ENCODE data around the gene RASGEF1C. TPM values are rescaled to one million over a fixed set of nuclear protein-coding genes. Genes with fewer than 3 reads are reported as not detected.
A peak's percentile ranks its signal among the peaks of the same experiment; 100 is the strongest.

The RASGEF1C gene
- total and polyA plus RNA-seq, 10 donors = 0.06 to 1.1 (median 0.21) TPM; not detected in 6

DNA sequence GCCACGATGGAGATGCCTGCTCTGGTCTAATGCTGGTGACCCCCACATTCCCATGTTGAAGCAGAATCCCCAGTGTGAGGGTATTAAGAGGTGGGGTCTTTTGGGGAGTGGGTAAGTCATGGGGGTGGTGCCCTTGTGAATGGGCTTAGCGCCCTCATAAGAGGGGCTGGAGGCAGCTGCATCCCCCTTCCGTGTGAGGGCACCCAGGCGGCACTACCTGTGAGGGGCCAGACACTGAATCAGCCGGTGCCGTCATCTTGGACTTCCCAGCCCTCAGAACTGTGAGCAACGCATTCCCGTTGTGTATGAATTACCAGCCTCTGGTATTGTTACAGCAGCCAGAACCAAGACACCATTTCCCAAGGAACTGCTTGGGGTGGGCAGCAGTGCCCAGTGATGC lies 110.5 kb downstream of the RASGEF1C start:
- WGBS, 5 donors = 60 to 95% (median 90%) methylated on average over 1 to 8 of the region's 8 CpGs
- Histone ChIP-seq H3K27me3 (replicated peaks in 1 of 7) (peaks cover 0 to 13% (median 0%) of the 10 kb centered on the region in 7 donors), H3K4me1 (peaks cover 0 to 6% (median 0%) of the 10 kb centered on the region in 6 donors), H3K9me3 (peaks cover 0 to 3% (median 0%) of the 10 kb centered on the region in 8 donors), H3K4me3 (no peak overlapping the region), H3K27ac (no peak overlapping the region), H3K36me3 (no peaks in the 10 kb centered on the region)
- DNase-seq = peak; percentile 48
- TF ChIP-seq POLR2A (IDR thresholded peaks at IDR 0.05) = no peak
- no peak for TF ChIP-seq POLR2AphosphoS5 (IDR thresholded peaks at IDR 0.05)
- TF ChIP-seq, protein P1, sequence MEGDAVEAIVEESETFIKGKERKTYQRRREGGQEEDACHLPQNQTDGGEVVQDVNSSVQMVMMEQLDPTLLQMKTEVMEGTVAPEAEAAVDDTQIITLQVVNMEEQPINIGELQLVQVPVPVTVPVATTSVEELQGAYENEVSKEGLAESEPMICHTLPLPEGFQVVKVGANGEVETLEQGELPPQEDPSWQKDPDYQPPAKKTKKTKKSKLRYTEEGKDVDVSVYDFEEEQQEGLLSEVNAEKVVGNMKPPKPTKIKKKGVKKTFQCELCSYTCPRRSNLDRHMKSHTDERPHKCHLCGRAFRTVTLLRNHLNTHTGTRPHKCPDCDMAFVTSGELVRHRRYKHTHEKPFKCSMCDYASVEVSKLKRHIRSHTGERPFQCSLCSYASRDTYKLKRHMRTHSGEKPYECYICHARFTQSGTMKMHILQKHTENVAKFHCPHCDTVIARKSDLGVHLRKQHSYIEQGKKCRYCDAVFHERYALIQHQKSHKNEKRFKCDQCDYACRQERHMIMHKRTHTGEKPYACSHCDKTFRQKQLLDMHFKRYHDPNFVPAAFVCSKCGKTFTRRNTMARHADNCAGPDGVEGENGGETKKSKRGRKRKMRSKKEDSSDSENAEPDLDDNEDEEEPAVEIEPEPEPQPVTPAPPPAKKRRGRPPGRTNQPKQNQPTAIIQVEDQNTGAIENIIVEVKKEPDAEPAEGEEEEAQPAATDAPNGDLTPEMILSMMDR (IDR thresholded peaks at IDR 0.05 in 8 of 11, conservative IDR thresholded peaks at IDR 0.05 in 3 of 11) = no peak
- intact Hi-C loops (cut with DNase I; ENCODE audit: low total_unique reads) = no loop called here

DNA sequence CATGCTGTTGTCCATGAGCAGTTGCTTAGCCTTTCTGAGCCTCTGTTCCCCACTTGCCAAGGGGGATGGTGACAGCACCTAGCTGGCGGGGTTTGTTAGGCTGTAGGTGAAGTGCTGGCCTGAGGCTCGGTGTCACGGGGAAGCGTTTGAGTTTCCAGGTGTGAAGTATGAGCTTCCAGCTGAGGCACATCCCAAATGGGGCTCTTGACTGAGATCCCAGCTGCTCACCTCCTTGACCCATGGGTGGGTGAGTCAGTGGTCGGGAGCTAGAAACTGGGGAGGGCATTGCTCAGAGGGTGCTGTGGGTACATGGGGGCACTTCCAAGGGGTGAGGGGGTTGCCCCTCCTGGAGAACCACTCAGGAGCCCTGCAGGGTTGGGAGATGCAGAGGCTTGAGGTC lies 111.1 kb downstream of the RASGEF1C start:
- Histone ChIP-seq H3K4me3 (no peak overlapping the region), H3K9me3 (no peaks in the 10 kb centered on the region), H3K4me1 (peaks cover 0 to 12% (median 2%) of the 10 kb centered on the region in 6 donors), H3K36me3 (no peaks in the 10 kb centered on the region), H3K27me3 (replicated peaks in 1 of 7) (peaks cover 0 to 13% (median 0%) of the 10 kb centered on the region in 7 donors), H3K27ac (no peak overlapping the region)
- TF ChIP-seq POLR2A (IDR thresholded peaks at IDR 0.05) (no peak), POLR2AphosphoS5 (IDR thresholded peaks at IDR 0.05) (no peak)
- TF ChIP-seq, protein P1 (IDR thresholded peaks at IDR 0.05 in 8 of 11, conservative IDR thresholded peaks at IDR 0.05 in 3 of 11) = no peak
- intact Hi-C loops (cut with DNase I; ENCODE audit: low total_unique reads) = no loop called here
- peak; percentile 34 for DNase-seq
- 82 to 92% (median 86%) methylated on average over 5 of the region's 5 CpGs for WGBS, 5 donors

DNA sequence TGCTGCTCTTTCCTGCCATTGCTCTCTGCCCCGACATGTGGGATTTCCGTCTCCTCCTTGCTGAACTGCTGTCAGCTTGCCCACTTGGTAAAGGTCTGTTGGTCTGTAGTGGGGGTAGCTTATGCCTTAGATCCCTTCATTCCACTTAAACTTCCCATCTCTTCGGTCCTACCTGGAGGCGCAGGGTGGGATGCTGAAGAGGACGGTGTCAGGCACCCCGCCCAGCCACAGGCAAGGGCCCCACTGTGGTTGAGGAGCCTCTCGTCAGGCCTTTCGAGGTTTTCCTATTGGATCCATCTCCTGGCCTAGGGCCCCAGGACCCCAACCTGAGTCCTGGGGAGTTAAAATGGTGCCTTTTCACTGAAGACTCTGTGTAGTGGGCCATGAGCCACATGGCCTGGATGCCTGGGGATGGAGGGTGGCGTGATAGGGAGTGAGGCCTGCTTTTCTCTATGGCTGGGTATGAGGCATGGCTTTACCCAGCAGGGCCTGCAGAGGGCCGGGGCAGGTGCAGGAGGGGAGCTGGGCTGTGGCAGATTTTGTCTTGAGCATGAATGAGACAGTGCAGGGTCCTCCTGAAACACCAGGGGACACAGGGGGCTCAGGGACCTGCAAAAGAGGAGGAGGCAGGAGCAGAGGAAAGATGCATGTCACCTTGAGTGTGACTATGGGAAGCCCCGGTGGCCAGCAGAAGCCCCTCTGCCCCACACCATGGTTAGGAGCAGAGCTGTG lies 111.7 kb downstream of the RASGEF1C start:
- no peak overlapping the region for H3K4me3 ChIP-seq
- H3K9me3 ChIP-seq = no peaks in the 10 kb centered on the region
- H3K4me1 ChIP-seq = peaks cover 0 to 14% (median 2%) of the 10 kb centered on the region in 6 donors
- WGBS, 5 donors = 84 to 94% (median 86%) methylated on average over 10 to 11 of the region's 11 CpGs
- no peaks in the 10 kb centered on the region for H3K36me3 ChIP-seq
- peaks cover 0 to 13% (median 0%) of the 10 kb centered on the region in 7 donors for H3K27me3 ChIP-seq (replicated peaks in 1 of 7)
- intact Hi-C loops (cut with DNase I; ENCODE audit: low total_unique reads) = no loop called here
- TF ChIP-seq, protein P1 (IDR thresholded peaks at IDR 0.05 in 8 of 11, conservative IDR thresholded peaks at IDR 0.05 in 3 of 11) = no peak
- no peak for TF ChIP-seq POLR2A (IDR thresholded peaks at IDR 0.05)
- TF ChIP-seq POLR2AphosphoS5 (IDR thresholded peaks at IDR 0.05) = no peak
- H3K27ac ChIP-seq = no peak overlapping the region
- peak; percentile 43 for DNase-seq

DNA sequence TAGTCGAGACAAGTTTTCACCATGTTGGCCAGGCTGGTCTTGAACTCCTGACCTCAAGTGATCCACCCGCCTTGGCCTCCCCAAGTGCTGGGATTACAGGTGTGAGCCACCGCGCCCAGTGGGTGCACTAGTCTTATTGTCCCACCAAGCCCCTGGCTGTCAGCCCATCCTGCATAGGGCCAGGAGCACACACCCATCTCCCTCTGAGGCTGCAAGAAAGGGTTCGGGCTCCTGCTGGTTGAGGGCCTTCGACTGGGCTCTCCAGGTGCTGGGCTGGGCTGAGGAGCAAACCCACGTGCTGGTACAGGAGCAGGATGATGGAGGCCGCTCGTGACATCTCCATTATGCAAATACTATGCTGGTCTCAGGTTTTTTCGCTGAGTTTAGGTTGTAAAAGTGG lies 112.4 kb downstream of the RASGEF1C start:
- Histone ChIP-seq H3K9me3 (no peaks in the 10 kb centered on the region), H3K4me3 (no peak overlapping the region), H3K27me3 (replicated peaks in 1 of 7) (peaks cover 0 to 10% (median 0%) of the 10 kb centered on the region in 7 donors), H3K4me1 (peaks cover 0 to 14% (median 2%) of the 10 kb centered on the region in 6 donors), H3K36me3 (no peaks in the 10 kb centered on the region), H3K27ac (no peak overlapping the region)
- peak; percentile 54 for DNase-seq
- TF ChIP-seq, protein P1 (IDR thresholded peaks at IDR 0.05 in 8 of 11, conservative IDR thresholded peaks at IDR 0.05 in 3 of 11) = no peak
- TF ChIP-seq POLR2A (IDR thresholded peaks at IDR 0.05) = no peak
- TF ChIP-seq POLR2AphosphoS5 (IDR thresholded peaks at IDR 0.05) = no peak
- 84 to 90% (median 89%) methylated on average over 8 to 10 of the region's 10 CpGs for WGBS, 5 donors
- intact Hi-C loops (cut with DNase I; ENCODE audit: low total_unique reads) = no loop called here
